GM12878 (cell line): ENCODE measurements around the gene NTN1. TPM values are rescaled to one million over a fixed set of nuclear protein-coding genes. Genes with fewer than 3 reads are reported as not detected.

Experiments
- ATAC-seq: fragments of 200-7000 bp; cut with Tn5 transposase; 3 replicates; pipeline ENCODE4 v1.9.1; 2020; ENCODE audit warnings: mild to moderate bottlenecking, moderate library complexity
- BruUV-seq: library from RNA; stranded (reverse); fragments of 400-500 nt; replicated peaks from 2 replicates; lab custom pipeline; 2021; lab: Mats Ljungman, UMichigan
- CTCF ChIA-PET: fragments of 300-600 bp; sonication (Branson Sonifier 250); formaldehyde crosslinking; extraction: SDS; loops from one replicate; lab custom pipeline; 2021; ENCODE audit warnings: inconsistent platforms; lab: Yijun Ruan, JAX
- POLR2A ChIA-PET: fragments of 350-600 bp; formaldehyde crosslinking; extraction: SDS; loops from one replicate; lab custom pipeline; 2021; ENCODE audit warnings: inconsistent platforms; lab: Charles Lee
- RAD21 ChIA-PET: fragments of 300-600 bp; sonication (Branson Sonifier 250); formaldehyde crosslinking; loops from one replicate; lab custom pipeline; 2023; ENCODE audit warnings: antibody characterized with exemption; ENCODE audit not compliant: unreplicated experiment; lab: Charles Lee
- SMC1A ChIA-PET: fragments of 300-600 bp; sonication (Branson Sonifier 250); formaldehyde crosslinking; loops from one replicate; lab custom pipeline; 2023; ENCODE audit not compliant: unreplicated experiment, uncharacterized antibody; lab: Charles Lee
- DNase-seq: peaks from one replicate; pipeline ENCODE4 v3.0.0-alpha.2; 2011; ENCODE audit warnings: low read depth, low spot score
- FAIRE-seq: peaks from 3 replicates; lab custom pipeline; 2011; peaks lifted over from hg19 to GRCh38; lab: Jason Lieb, UNC
- H2AFZ ChIP-seq: 2 replicates; pipeline ENCODE4 v1.6.0; 2011; ENCODE audit warnings: low read depth, low read length, control low read depth; ENCODE audit not compliant: control insufficient read depth
- H3K27ac ChIP-seq: 2 replicates; pipeline ENCODE4 v1.5.1; 2011; ENCODE audit warnings: control low read depth; ENCODE audit not compliant: control insufficient read depth, insufficient read depth
- H3K27me3 ChIP-seq, 2 experiments: replicated peaks in 1 of 2; 2 replicates each; pipeline versions ENCODE4 v1.6.0 to v1.6.1; 2011; ENCODE audit warnings: low read length in 1 of 2; ENCODE audit not compliant: control insufficient read depth in 2 of 2, insufficient read depth in 2 of 2
- H3K36me3 ChIP-seq, 2 experiments: 2 replicates each; pipeline ENCODE4 v1.5.1; 2011; ENCODE audit warnings: low read length in 1 of 2; ENCODE audit not compliant: control insufficient read depth in 2 of 2, insufficient read depth in 2 of 2
- H3K4me1 ChIP-seq: 2 replicates; pipeline ENCODE4 v1.6.1; 2011; ENCODE audit warnings: mild to moderate bottlenecking, low read length, moderate library complexity, mixed read lengths; ENCODE audit not compliant: control insufficient read depth, insufficient read depth
- H3K4me2 ChIP-seq: 2 replicates; pipeline ENCODE4 v1.6.0; 2011; ENCODE audit warnings: control low read depth; ENCODE audit not compliant: control insufficient read depth, insufficient read depth
- H3K4me3 ChIP-seq: fragments of 200-600 bp; sonication (generic); 2 replicates; pipeline ENCODE4 v1.5.1; 2016
- H3K79me2 ChIP-seq: 2 replicates; pipeline ENCODE4 v1.6.0; 2011; ENCODE audit warnings: low read length; ENCODE audit not compliant: control insufficient read depth, insufficient read depth
- H3K9ac ChIP-seq: 2 replicates; pipeline ENCODE4 v1.8.0; 2011; ENCODE audit warnings: low read length, control low read depth, mixed read lengths; ENCODE audit not compliant: control insufficient read depth, insufficient read depth
- H3K9me3 ChIP-seq: replicated peaks from 3 replicates; pipeline ENCODE4 v1.5.1; 2011; ENCODE audit warnings: mild to moderate bottlenecking, low read length; ENCODE audit not compliant: control insufficient read depth, insufficient read depth
- H4K20me1 ChIP-seq: 2 replicates; pipeline ENCODE4 v1.6.0; 2011; ENCODE audit not compliant: control insufficient read depth, insufficient read depth
- BRCA1 ChIP-seq: IDR thresholded peaks from 2 replicates; pipeline ENCODE4 v1.6.1; 2011; ENCODE audit warnings: low read depth, low read length, improper control_type of control experiment
- CBX5 ChIP-seq: sonication (generic); IDR thresholded peaks from 2 replicates; pipeline ENCODE4 v1.6.1; 2016; ENCODE audit warnings: low read depth, moderate library complexity, mild to moderate bottlenecking, inconsistent platforms
- EED ChIP-seq: sonication (generic); IDR thresholded peaks from 2 replicates; pipeline ENCODE4 v1.6.1; 2016; ENCODE audit warnings: antibody characterized with exemption, low read depth
- JUNB ChIP-seq: IDR thresholded peaks from 2 replicates; pipeline ENCODE4 v1.6.1; 2016; ENCODE audit warnings: antibody characterized with exemption, mild to moderate bottlenecking
- MEF2A ChIP-seq: IDR thresholded peaks from 2 replicates; pipeline ENCODE4 v1.6.1; 2011; ENCODE audit warnings: low read depth, mild to moderate bottlenecking, low read length, moderate library complexity; ENCODE audit not compliant: insufficient read depth
- MEF2B ChIP-seq: fragments of 450-650 bp; IDR thresholded peaks from 2 replicates; pipeline ENCODE4 v1.6.1; 2018; ENCODE audit warnings: mild to moderate bottlenecking, moderate library complexity; ENCODE audit not compliant: partially characterized antibody, poor library complexity, severe bottlenecking
- MXI1 ChIP-seq: fragments of 150-350 bp; IDR thresholded peaks from 2 replicates; pipeline ENCODE4 v1.6.1; 2011; ENCODE audit warnings: low read depth, mild to moderate bottlenecking, inconsistent platforms, low read length, improper control_type of control experiment
- SPI1 ChIP-seq: IDR thresholded peaks from 2 replicates; pipeline ENCODE4 v1.6.1; 2011; ENCODE audit warnings: low read depth, mild to moderate bottlenecking, low read length, moderate library complexity, borderline replicate concordance; ENCODE audit not compliant: insufficient read depth
- WGBS: methylation state at CpG from one replicate; pipeline ENCODE4 v1.1.6; 2016; ENCODE audit warnings: low lambda C conversion rate; ENCODE audit not compliant: insufficient replicate concordance, insufficient coverage; ENCODE audit errors: missing lambda C conversion rate; 5-methylcytosine and 5-hydroxymethylcytosine counted together
- in situ Hi-C: fragments of 300-500 bp; cut with MboI; formaldehyde crosslinking; loops from 9 replicates; pipeline ENCODE4 v1.14.3; 2018; ENCODE audit warnings: mixed read lengths
- intact Hi-C: fragments of 100-400 bp; cut with micrococcal nuclease; formaldehyde crosslinking; loops from one replicate; pipeline ENCODE4 v1.14.2; 2022; ENCODE audit not compliant: unreplicated experiment
- polyA plus RNA-seq, 11 experiments: library from polyadenylated mRNA; depleted of rRNA in 4 of 11; unstranded in 6 of 11; stranded (reverse) in 5 of 11; fragments of >200 nt; fragmentation: Nextera tagmentation in 4 of 11; fragmentation: Illumina TruSeq in 1 of 11; extraction: Ambion mirVana in 4 of 11; extraction: Trizol in 1 of 11; gene quantifications; 1 replicate in 1 of 11; 2 replicates in 10 of 11; pipeline versions ENCODE4 v1.2.1 to v1.2.3, GENCODE V29; 2011 to 2016; ENCODE audit warnings: inconsistent platforms in 2 of 11, missing spikeins in 2 of 11, low read depth in 1 of 11
- total RNA-seq, 4 experiments: library from RNA; depleted of rRNA in 3 of 4; stranded (reverse); fragments of >200 nt in 3 of 4; fragmentation: Illumina TruSeq in 1 of 4; extraction: Trizol in 1 of 4; gene quantifications; 2 replicates each; pipeline versions ENCODE4 v1.2.1 to v1.2.3, GENCODE V29; 2013 to 2021

The NTN1 gene
- total and polyA plus RNA-seq, 10 of the 15 experiments (the other 5 are each of a cell fraction or from before 2014, with no cell fraction given): 0.02 to 0.89 (median 0.35) TPM

DNA sequence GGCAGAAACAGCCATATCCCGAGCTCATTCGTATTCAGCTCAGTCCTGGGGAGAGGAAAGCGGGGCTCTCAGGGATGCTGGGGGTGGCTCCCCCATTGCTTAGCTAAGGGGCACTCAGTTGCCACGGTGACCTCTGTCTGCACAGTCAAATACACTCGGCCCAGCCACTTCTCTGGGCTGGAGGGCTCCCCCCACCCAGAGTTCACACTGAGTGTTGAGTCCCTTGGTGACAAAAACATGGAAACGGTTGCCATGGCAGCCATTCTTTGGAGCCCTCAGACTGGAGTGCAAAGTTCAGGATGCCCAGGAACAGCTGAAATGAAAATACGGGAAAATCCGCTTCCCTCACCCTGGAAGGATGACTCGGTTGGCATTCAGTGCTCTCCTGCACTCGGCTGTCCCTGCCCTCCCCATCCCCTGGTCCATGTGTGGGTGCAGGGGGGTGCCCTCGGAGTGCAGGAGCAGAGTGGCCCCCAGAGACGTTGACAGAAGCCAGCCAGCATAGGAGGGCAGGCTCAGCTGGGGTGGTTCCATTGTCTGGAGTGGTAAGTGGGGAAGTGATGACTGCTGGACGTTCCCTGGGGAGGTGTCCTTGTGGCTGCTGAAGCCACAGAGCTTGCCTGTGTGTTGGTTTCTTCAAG lies 216.5 kb downstream of the NTN1 start:
- H2AFZ ChIP-seq: no peak overlapping the region
- no peak overlapping the region for H3K9ac ChIP-seq
- TF ChIP-seq JUNB: no peak
- peak; percentile 57; the same call in 1 of the 2 replicates for TF ChIP-seq SPI1
- TF ChIP-seq EED: no peak
- TF ChIP-seq CBX5: no peak
- no peak for TF ChIP-seq MEF2A
- no peak for TF ChIP-seq BRCA1
- peak; percentile 69 for TF ChIP-seq MEF2B
- TF ChIP-seq MXI1: no peak
- in situ Hi-C loops: no loop called here
- ATAC-seq (no peak), FAIRE-seq (no peak), DNase-seq (no peak)
- H4K20me1 ChIP-seq: 0 out of 2 replicates have a peak, but pooled peaks cover 2% of the 10 kb centered on the region
- intact Hi-C loops: no loop called here
- H3K27me3 ChIP-seq: peaks cover 0 to 6% of the 10 kb centered on the region in 2 experiments; a peak in 1 of 4 replicates
- no peak overlapping the region for H3K4me2 ChIP-seq
- 34% methylated on average over 13 of the region's 13 CpGs for WGBS
- no TSS peak for BruUV-seq
- H3K4me1 ChIP-seq: peaks cover 8% of the 10 kb centered on the region; the same call in 1 of the 2 replicates
- H3K9me3 ChIP-seq: no peaks in the 10 kb centered on the region
- H3K36me3 ChIP-seq: no peaks in the 10 kb centered on the region
- H3K79me2 ChIP-seq: no peaks in the 10 kb centered on the region
- CTCF ChIA-PET: no interaction called here
- POLR2A ChIA-PET: no interaction called here
- H3K4me3 ChIP-seq: no peak overlapping the region
- RAD21 ChIA-PET: interaction anchor here (0.9 kb wide), 1 partner anchor 11 kb away, joined by 3 read pairs; no protein-coding TSS in a partner anchor
- SMC1A ChIA-PET: interaction anchor here (1.0 kb wide), 1 partner anchor 117 kb away, joined by 3 read pairs; no protein-coding TSS in a partner anchor
- no peak overlapping the region for H3K27ac ChIP-seq
